HepG2 (cell line): ENCODE data around the gene DPH7. TPM values are rescaled to one million over a fixed set of nuclear protein-coding genes. Genes with fewer than 3 reads are reported as not detected.
A peak's percentile ranks its signal among the peaks of the same experiment; 100 is the strongest.

ENCODE experiments used
- ATAC-seq: fragments of 200-7000 bp; cut with Tn5 transposase; 3 replicates; pipeline ENCODE4 v1.9.1; 2020; ENCODE audit warnings: mild to moderate bottlenecking, moderate library complexity
- BruUV-seq: library from RNA; stranded (reverse); fragments of 400-500 nt; replicated peaks from 2 replicates; lab custom pipeline; 2021; lab: Mats Ljungman, UMichigan
- CTCF ChIA-PET: fragments of 300-600 bp; formaldehyde crosslinking; extraction: SDS; loops from one replicate; lab custom pipeline; 2021; ENCODE audit warnings: low total read pairs, inconsistent platforms, low intra/inter-chr PET ratio; lab: Yijun Ruan, JAX
- POLR2A ChIA-PET: fragments of 350-600 bp; sonication (Branson Sonifier 250); formaldehyde crosslinking; loops from one replicate; lab custom pipeline; 2020; ENCODE audit warnings: antibody characterized with exemption, inconsistent platforms; lab: Yijun Ruan, JAX
- DNase-seq: peaks from one replicate; pipeline ENCODE4 v3.0.0-alpha.2; 2015; ENCODE audit warnings: low spot score
- FAIRE-seq: peaks from 3 replicates; lab custom pipeline; 2011; peaks lifted over from hg19 to GRCh38; lab: Jason Lieb, UNC
- H2AFZ ChIP-seq: one replicate; pipeline ENCODE4 v1.6.1; 2011; ENCODE audit warnings: low read length, inconsistent platforms
- H3K27ac ChIP-seq: fragments of 300-600 bp; 3 replicates; pipeline ENCODE4 v1.8.0; 2011; ENCODE audit warnings: mixed run types, mild to moderate bottlenecking, mixed read lengths, low read length, inconsistent platforms; ENCODE audit not compliant: insufficient read depth; ENCODE audit errors: extremely low read length
- H3K27me3 ChIP-seq, 2 experiments: fragments of 200-600 bp in 1 of 2; 2 replicates in 1 of 2; 3 replicates in 1 of 2; pipeline versions ENCODE4 v1.6.0 to v1.8.0; 2011; ENCODE audit warnings: low read length in 2 of 2, mild to moderate bottlenecking in 2 of 2, moderate library complexity in 2 of 2, inconsistent platforms in 1 of 2; ENCODE audit not compliant: insufficient read depth in 2 of 2, control insufficient read depth in 1 of 2
- H3K36me3 ChIP-seq, 2 experiments: fragments of 200-600 bp in 1 of 2; replicated peaks in 1 of 2; 2 replicates in 1 of 2; 3 replicates in 1 of 2; pipeline versions ENCODE4 v1.5.1 to v1.8.0; 2011; ENCODE audit warnings: low read length in 2 of 2, inconsistent platforms in 1 of 2; ENCODE audit not compliant: insufficient read depth in 2 of 2, control insufficient read depth in 1 of 2
- H3K4me1 ChIP-seq: 2 replicates; pipeline ENCODE4 v1.5.1; 2012; ENCODE audit warnings: low read length, inconsistent platforms; ENCODE audit not compliant: insufficient read depth
- H3K4me2 ChIP-seq: 2 replicates; pipeline ENCODE4 v1.6.0; 2011; ENCODE audit warnings: low read depth, low read length, inconsistent platforms
- H3K4me3 ChIP-seq, 3 experiments: fragments of 200-600 bp in 1 of 3; sonication (generic), shearing (Covaris generic) in 1 of 3; replicated peaks in 1 of 3; 2 replicates each; pipeline ENCODE4 v1.5.1; 2011 to 2016; ENCODE audit warnings: low read length in 3 of 3, inconsistent platforms in 2 of 3, low read depth in 2 of 3, mild to moderate bottlenecking in 2 of 3, control low read depth in 1 of 3, mixed read lengths in 1 of 3; ENCODE audit not compliant: insufficient read depth in 1 of 3
- H3K79me2 ChIP-seq: one replicate; pipeline ENCODE4 v1.6.1; 2011; ENCODE audit warnings: low read length, inconsistent platforms; ENCODE audit not compliant: insufficient read depth
- H3K9ac ChIP-seq: 2 replicates; pipeline ENCODE4 v1.6.0; 2011; ENCODE audit warnings: mild to moderate bottlenecking, low read depth, low read length, inconsistent platforms; ENCODE audit not compliant: insufficient read depth
- H3K9me3 ChIP-seq: 2 replicates; pipeline ENCODE4 v1.5.1; 2012; ENCODE audit warnings: mild to moderate bottlenecking, low read length
- H4K20me1 ChIP-seq: 2 replicates; pipeline ENCODE4 v1.6.0; 2011; ENCODE audit warnings: inconsistent platforms, mild to moderate bottlenecking, low read length, moderate library complexity; ENCODE audit not compliant: insufficient read depth
- CTCF ChIP-seq: sonication (generic); formaldehyde crosslinking; IDR thresholded peaks from 2 replicates; pipeline ENCODE4 v1.5.0; 2020; ENCODE audit warnings: mild to moderate bottlenecking, missing genetic modification reagents, moderate library complexity
- ELF4 ChIP-seq: sonication (generic); formaldehyde crosslinking; IDR thresholded peaks from 2 replicates; pipeline ENCODE4 v1.5.0; 2020; ENCODE audit warnings: missing genetic modification reagents, mild to moderate bottlenecking, moderate library complexity, borderline replicate concordance
- HIC2 ChIP-seq: sonication (generic); formaldehyde crosslinking; IDR thresholded peaks from 2 replicates; pipeline ENCODE4 v1.9.0; 2022; ENCODE audit warnings: low read depth, missing genetic modification reagents
- HNF4G ChIP-seq, 2 experiments: sonication (generic) in 1 of 2; formaldehyde crosslinking in 1 of 2; IDR thresholded peaks; 2 replicates each; pipeline versions ENCODE4 v1.4.0 to v1.6.1; 2011 to 2020; ENCODE audit warnings: borderline replicate concordance in 2 of 2, low read depth in 2 of 2, mild to moderate bottlenecking in 2 of 2, low read length in 1 of 2, missing genetic modification reagents in 1 of 2, moderate library complexity in 1 of 2
- HOMEZ ChIP-seq: IDR thresholded peaks from 2 replicates; pipeline ENCODE4 v1.6.1; 2016; ENCODE audit warnings: low read depth
- MZF1 ChIP-seq: sonication (generic); formaldehyde crosslinking; IDR thresholded peaks from 2 replicates; pipeline ENCODE4 v1.8.1; 2023; ENCODE audit warnings: mild to moderate bottlenecking, missing genetic modification reagents, borderline replicate concordance
- NONO ChIP-seq, 2 experiments: fragments of 450-650 bp in 1 of 2; sonication (generic) in 1 of 2; formaldehyde crosslinking in 1 of 2; IDR thresholded peaks in 1 of 2; conservative IDR thresholded peaks in 1 of 2; 2 replicates each; pipeline versions ENCODE4 v1.6.1 to v1.8.0; 2017 to 2022; ENCODE audit warnings: mild to moderate bottlenecking in 1 of 2, missing genetic modification reagents in 1 of 2, moderate library complexity in 1 of 2
- PRDM15 ChIP-seq: sonication (generic); formaldehyde crosslinking; IDR thresholded peaks from 2 replicates; pipeline ENCODE4 v1.4.0; 2020; ENCODE audit warnings: missing genetic modification reagents
- SNAI1 ChIP-seq: sonication (generic); formaldehyde crosslinking; IDR thresholded peaks from 2 replicates; pipeline ENCODE4 v1.5.0; 2020; ENCODE audit warnings: mild to moderate bottlenecking, missing genetic modification reagents, borderline replicate concordance
- ZSCAN20 ChIP-seq: sonication (generic); formaldehyde crosslinking; IDR thresholded peaks from 2 replicates; pipeline ENCODE4 v1.4.0; 2020; ENCODE audit warnings: missing genetic modification reagents, mild to moderate bottlenecking, borderline replicate concordance
- WGBS: methylation state at CpG from one replicate; pipeline ENCODE4 v1.1.6; 2017; ENCODE audit warnings: low lambda C conversion rate; 5-methylcytosine and 5-hydroxymethylcytosine counted together
- in situ Hi-C: cut with HindIII; loops from 2 replicates; pipeline ENCODE4 v1.10.0; 2017; ENCODE audit warnings: low pct_unique_long_range_greater_than_20kb; ENCODE audit not compliant: extremely low pct_ligation_motif_present
- intact Hi-C: fragments of 100-400 bp; cut with micrococcal nuclease; formaldehyde crosslinking; loops from one replicate; pipeline ENCODE4 v1.10.0; 2022; ENCODE audit not compliant: unreplicated experiment
- polyA plus RNA-seq, 8 experiments: library from polyadenylated mRNA; depleted of rRNA in 3 of 8; stranded (reverse) in 7 of 8; unstranded in 1 of 8; fragments of >200 nt; fragmentation: Illumina TruSeq in 4 of 8; extraction: Trizol in 4 of 8; gene quantifications; 2 replicates each; pipeline versions ENCODE4 v1.2.1 to v1.2.3, GENCODE V29; 2011 to 2016; ENCODE audit warnings: low read depth in 4 of 8, missing spikeins in 1 of 8, mixed read lengths in 1 of 8; ENCODE audit not compliant: insufficient read depth in 1 of 8
- total RNA-seq, 5 experiments: library from RNA; depleted of rRNA; stranded (reverse); fragments of >200 nt; fragmentation: Illumina TruSeq; extraction: Trizol; gene quantifications; 2 replicates each; pipeline ENCODE4 v1.2.3, GENCODE V29; 2016; ENCODE audit warnings: low read depth in 1 of 5

The DPH7 gene
- total and polyA plus RNA-seq, 2 of the 13 experiments (the other 11 are each of a cell fraction or from before 2014, with no cell fraction given): 27.6 to 31.6 TPM

- Histone ChIP-seq H3K4me1 (peaks cover 47% of the 10 kb centered on the region), H3K4me3 (no peak overlapping the region), H3K79me2 (peaks cover 16% of the 10 kb centered on the region), H3K27me3 (no peaks in the 10 kb centered on the region), H3K36me3 (peaks cover 0 to 9% of the 10 kb centered on the region in 2 experiments; a peak in 2 of 5 replicates), H3K9ac (no peak overlapping the region), H2AFZ (no peak overlapping the region), H3K4me2 (peak overlapping the region; percentile 19; the same call in 1 of the 2 replicates), H3K27ac (no peak overlapping the region), H4K20me1 (no peaks in the 10 kb centered on the region), H3K9me3 (no peaks in the 10 kb centered on the region)
- ChIA-PET CTCF (no interaction called here), POLR2A (no interaction called here)
- 64% methylated on average over 3 of the region's 7 CpGs for WGBS
- in situ Hi-C loops (no loop called here), intact Hi-C loops (no loop called here)
- ATAC-seq (no peak), FAIRE-seq (no peak), DNase-seq (no peak)
- BruUV-seq: no TSS peak
- no peak for TF ChIP-seq PRDM15 (CRISPR knock-in tag)
- no peak for TF ChIP-seq SNAI1 (CRISPR knock-in tag)
- TF ChIP-seq NONO (IDR thresholded peaks at IDR 0.05): no peak
- no peak for TF ChIP-seq NONO (CRISPR knock-in tag; conservative IDR thresholded peaks at IDR 0.05)
- no peak for TF ChIP-seq MZF1 (CRISPR knock-in tag)
- no peak for TF ChIP-seq HOMEZ (CRISPR knock-in tag)
- no peak for TF ChIP-seq ZSCAN20 (CRISPR knock-in tag)
- TF ChIP-seq ELF4 (CRISPR knock-in tag): no peak
- TF ChIP-seq HNF4G (IDR thresholded peaks at IDR 0.05; ENCODE audit: borderline replicate concordance, low read depth, low read length): no peak
- no peak for TF ChIP-seq HNF4G (CRISPR knock-in tag; IDR thresholded peaks at IDR 0.05; ENCODE audit: borderline replicate concordance, low read depth)
- TF ChIP-seq HIC2 (CRISPR knock-in tag): no peak
- no peak for TF ChIP-seq CTCF (CRISPR knock-in tag)
Measured at GRCh38 chr9:137592767-137593166, 14.0 kb upstream of the DPH7 start.
